Activated CD4-positive, alpha-beta T cell treated with anti-CD3 and anti-CD28 coated beads, Interleukin-2, amount 50 U/mL, for 1 hour (primary cell): Measurements from ENCODE around the gene DRC3.
"Not testable (repeated sequence)": the region's sequence is repeated elsewhere in the genome, so short reads cannot be mapped to it uniquely, and the experiment has no call there.

Experiments used
- DNase-seq: peaks from one replicate; pipeline ENCODE4 v3.0.0-alpha.2; 2020

Gene DRC3, protein sequence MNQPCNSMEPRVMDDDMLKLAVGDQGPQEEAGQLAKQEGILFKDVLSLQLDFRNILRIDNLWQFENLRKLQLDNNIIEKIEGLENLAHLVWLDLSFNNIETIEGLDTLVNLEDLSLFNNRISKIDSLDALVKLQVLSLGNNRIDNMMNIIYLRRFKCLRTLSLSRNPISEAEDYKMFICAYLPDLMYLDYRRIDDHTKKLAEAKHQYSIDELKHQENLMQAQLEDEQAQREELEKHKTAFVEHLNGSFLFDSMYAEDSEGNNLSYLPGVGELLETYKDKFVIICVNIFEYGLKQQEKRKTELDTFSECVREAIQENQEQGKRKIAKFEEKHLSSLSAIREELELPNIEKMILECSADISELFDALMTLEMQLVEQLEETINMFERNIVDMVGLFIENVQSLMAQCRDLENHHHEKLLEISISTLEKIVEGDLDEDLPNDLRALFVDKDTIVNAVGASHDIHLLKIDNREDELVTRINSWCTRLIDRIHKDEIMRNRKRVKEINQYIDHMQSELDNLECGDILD

GRCh38 chr17:17972126-17972951 is at the start of gene DRC3, which contains the start of gene TOM1L2:
DRC3 (plus strand) TSS chr17:17972862; CDS start chr17:17977599, 4,737 bp downstream.
TOM1L2 (minus strand) TSS chr17:17972400; CDS start chr17:17972313, 87 bp downstream.
- DNase-seq, result peak; percentile 100

- no peak for DNase-seq
These were observed 48.4 kb upstream of the DRC3 start for GRCh38 chr17:17924131-17924856.

GRCh38 chr17:17924857-17925250 is 47.8 kb upstream of the DRC3 start:
- DNase-seq, result no peak

- no peak for DNase-seq
These were observed 46.6 kb upstream of the DRC3 start for GRCh38 chr17:17926036-17926435.

GRCh38 chr17:17926840-17927449 is 45.7 kb upstream of the DRC3 start:
- no peak for DNase-seq

GRCh38 chr17:17928398-17929287 is 44.0 kb upstream of the DRC3 start:
- no peak for DNase-seq

DNA sequence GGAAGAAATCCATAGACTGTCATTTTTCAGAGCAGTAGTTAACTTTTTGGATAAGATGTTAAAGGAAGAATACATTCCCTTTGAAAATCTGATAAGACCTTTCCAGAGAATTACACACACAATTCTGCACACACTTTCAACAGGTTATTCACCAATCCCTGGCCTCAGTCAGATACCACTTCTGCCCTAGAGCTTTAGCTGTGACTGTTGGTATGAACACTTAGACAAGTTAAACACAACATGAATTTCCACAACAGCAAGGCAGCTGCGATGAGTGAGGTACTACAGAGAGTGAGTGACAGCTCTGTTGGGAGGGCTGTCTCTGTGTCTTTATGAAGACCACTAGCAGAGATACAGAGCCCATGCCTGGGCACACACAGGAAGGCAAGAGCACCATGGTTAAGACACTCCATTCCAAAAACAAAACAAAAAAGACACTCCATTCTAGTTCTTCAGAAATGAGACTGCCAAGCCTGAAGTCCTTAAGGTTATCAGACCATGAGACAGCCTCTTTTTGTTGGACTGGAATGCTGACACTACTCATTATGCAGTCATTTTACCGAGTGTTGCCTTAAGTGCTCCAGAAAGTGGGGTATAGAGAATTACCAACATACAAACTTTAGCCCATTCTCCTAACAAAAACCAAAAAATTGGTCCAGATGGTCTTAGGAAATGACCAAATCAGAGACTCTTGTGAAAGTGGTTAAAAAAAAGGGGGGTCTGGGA is 42.8 kb upstream of the DRC3 start:
- no peak for DNase-seq

GRCh38 chr17:17930674-17931073 is 42.0 kb upstream of the DRC3 start:
- no peak for DNase-seq

GRCh38 chr17:17931159-17931558 is 41.5 kb upstream of the DRC3 start:
- no peak for DNase-seq

GRCh38 chr17:17933775-17934174 is 38.9 kb upstream of the DRC3 start:
- DNase-seq, result no peak

GRCh38 chr17:17934214-17934613 is 38.4 kb upstream of the DRC3 start:
- DNase-seq, result no peak

- DNase-seq, result no peak
These were observed 37.9 kb upstream of the DRC3 start for GRCh38 chr17:17934806-17935205.

GRCh38 chr17:17935321-17936271 is 37.1 kb upstream of the DRC3 start:
- DNase-seq, result no peak

GRCh38 chr17:17937201-17937853 is 35.3 kb upstream of the DRC3 start:
- DNase-seq, result no peak

DNA sequence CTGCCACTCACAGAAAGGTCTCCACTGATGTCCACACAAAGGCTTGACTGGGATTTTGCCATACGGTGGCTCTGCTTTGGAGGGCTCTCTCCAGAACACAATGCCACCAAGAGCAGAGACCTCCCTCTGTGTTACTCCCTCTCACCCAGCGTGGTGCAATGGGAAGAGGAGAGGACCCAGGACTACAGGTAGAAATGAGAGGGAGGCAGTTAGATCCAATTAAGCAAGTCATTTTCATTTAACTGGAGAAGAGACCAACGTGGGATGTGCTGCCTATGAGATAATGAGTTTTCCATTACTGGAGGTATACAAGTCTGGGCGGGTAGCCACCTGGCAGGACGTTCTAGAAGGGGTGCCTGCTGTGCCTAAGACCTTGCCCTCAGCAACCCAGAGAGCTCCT is 34.7 kb upstream of the DRC3 start:
- no peak for DNase-seq

DNA sequence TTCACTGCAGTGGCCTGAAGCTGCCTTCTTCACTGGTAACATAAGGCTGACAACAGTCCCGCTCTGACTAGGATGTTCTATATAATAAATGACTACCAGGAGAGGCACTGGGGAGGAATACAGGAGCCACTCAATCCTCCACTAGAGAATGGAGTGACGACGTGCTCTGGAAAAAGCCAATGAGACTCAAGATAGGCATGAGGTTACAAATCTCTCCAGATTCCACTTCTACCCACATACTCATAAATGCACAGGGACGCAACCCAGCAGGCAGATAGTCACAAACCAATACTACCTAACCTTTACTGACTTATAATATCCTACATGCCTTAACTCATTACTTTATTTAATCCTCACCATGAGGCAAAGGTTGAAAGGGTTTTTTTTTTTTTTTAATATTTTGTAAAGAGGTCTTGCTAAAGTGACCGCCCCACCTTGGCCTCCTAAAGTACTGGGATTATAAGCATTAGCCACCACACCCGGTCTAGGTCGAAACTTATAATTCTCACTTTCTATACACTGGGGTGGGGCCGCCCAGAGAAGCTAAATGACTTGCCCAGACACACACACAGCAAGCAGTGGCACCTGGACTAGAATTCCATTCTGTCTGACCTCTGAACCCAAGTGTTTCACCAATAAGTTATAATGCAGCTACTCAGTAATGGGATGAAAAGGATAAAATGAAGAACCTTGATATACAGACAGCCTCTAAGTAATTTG is 34.1 kb upstream of the DRC3 start:
- DNase-seq, result no peak

GRCh38 chr17:17939941-17940340 is 32.7 kb upstream of the DRC3 start:
- not testable (repeated sequence) for DNase-seq

- DNase-seq, result no peak
These were observed 32.2 kb upstream of the DRC3 start for GRCh38 chr17:17940441-17940911.
